ENCODE data around the gene TRIM48. TPM values are rescaled to one million over a fixed set of nuclear protein-coding genes. Genes with fewer than 3 reads are reported as not detected.
"Not testable (repeated sequence)": the region's sequence is repeated elsewhere in the genome, so short reads cannot be mapped to it uniquely, and the experiment has no call there.

TRIM48 gene
- polyA plus RNA-seq (2012; ENCODE audit: low read depth, missing spikeins), result not detected

- DNase-seq (ENCODE audit: insufficient read length, low spot score); FAIRE-seq: not testable (repeated sequence)
These were observed at the start of gene TRIM48 for GRCh38 chr11:55261855-55262254. Gene TRIM48, plus strand, starts transcription at chr11:55262155. Its CDS starts 113 bp downstream, at chr11:55262268.

GRCh38 chr11:55238316-55238715 is 23.6 kb upstream of the TRIM48 start:
- DNase-seq (ENCODE audit: insufficient read length, low spot score); FAIRE-seq: not testable (repeated sequence)

GRCh38 chr11:55263081-55263480 is 1.1 kb downstream of the TRIM48 start:
- no peak for TF ChIP-seq TAF1 (IDR thresholded peaks at IDR 0.05; ENCODE audit: low read depth, low read length)
- no peak for TF ChIP-seq PAX5 (IDR thresholded peaks at IDR 0.05; ENCODE audit: insufficient read depth, low read length, severe bottlenecking)
- no peak for TF ChIP-seq POLR2A (IDR thresholded peaks at IDR 0.05; ENCODE audit: low read depth, low read length)
- TF ChIP-seq POU2F2 (IDR thresholded peaks at IDR 0.05; ENCODE audit: low read depth, low read length), result no peak
- no peak for TF ChIP-seq POLR2AphosphoS5 (IDR thresholded peaks at IDR 0.05; ENCODE audit: low read depth, low read length)
- TF ChIP-seq SPI1 (IDR thresholded peaks at IDR 0.05; ENCODE audit: low read depth, low read length), result no peak
- FAIRE-seq (no peak), DNase-seq (ENCODE audit: insufficient read length, low spot score) (no peak)

Measured in GM12891 (cell line).